IMR-90 (cell line): ENCODE measurements around the gene POM121L2. TPM values are rescaled to one million over a fixed set of nuclear protein-coding genes. Genes with fewer than 3 reads are reported as not detected.

Source experiments
- ATAC-seq: fragments of 200-7000 bp; cut with Tn5 transposase; 2 replicates; pipeline ENCODE4 v1.9.1; 2020; ENCODE audit warnings: low read depth, mild to moderate bottlenecking, moderate library complexity
- BruUV-seq: library from RNA; stranded (reverse); fragments of 400-500 nt; replicated peaks from 2 replicates; lab custom pipeline; 2021; lab: Mats Ljungman, UMichigan
- CTCF ChIA-PET: fragments of 300-600 bp; formaldehyde crosslinking; extraction: SDS; loops from one replicate; lab custom pipeline; 2021; ENCODE audit warnings: antibody characterized with exemption; lab: Yijun Ruan, JAX
- POLR2A ChIA-PET: fragments of 300-600 bp; sonication (Branson Sonifier 250); formaldehyde crosslinking; loops from one replicate; lab custom pipeline; 2022; ENCODE audit warnings: antibody characterized with exemption; ENCODE audit not compliant: unreplicated experiment; lab: Charles Lee
- DNase-seq: peaks from one replicate; pipeline ENCODE4 v3.0.0; 2013
- H2AFZ ChIP-seq: replicated peaks from 2 replicates; pipeline ENCODE3; 2013; ENCODE audit warnings: low read length, mild to moderate bottlenecking; ENCODE audit not compliant: poor library complexity
- H2AK5ac ChIP-seq: 2 replicates; pipeline ENCODE4 v1.6.1; 2013; ENCODE audit warnings: low read depth, low read length, inconsistent platforms
- H2AK9ac ChIP-seq: replicated peaks from 2 replicates; pipeline ENCODE3; 2013; ENCODE audit warnings: mild to moderate bottlenecking, low read depth, low read length, moderate library complexity; ENCODE audit not compliant: poor library complexity
- H2BK120ac ChIP-seq: 2 replicates; pipeline ENCODE4 v1.6.1; 2013; ENCODE audit warnings: low read depth, low read length, inconsistent platforms
- H2BK15ac ChIP-seq: 3 replicates; pipeline ENCODE4 v1.6.1; 2013; ENCODE audit warnings: low read depth, low read length, inconsistent platforms
- H2BK20ac ChIP-seq: 2 replicates; pipeline ENCODE4 v1.6.1; 2013; ENCODE audit warnings: low read depth, mild to moderate bottlenecking, inconsistent platforms, low read length, moderate library complexity
- H2BK5ac ChIP-seq: 2 replicates; pipeline ENCODE4 v1.6.1; 2013; ENCODE audit warnings: mild to moderate bottlenecking, low read depth, low read length, inconsistent platforms; ENCODE audit not compliant: poor library complexity, severe bottlenecking
- H3K14ac ChIP-seq: replicated peaks from 2 replicates; pipeline ENCODE4 v1.6.1; 2013; ENCODE audit warnings: low read depth, low read length, inconsistent platforms
- H3K18ac ChIP-seq: 2 replicates; pipeline ENCODE4 v1.6.1; 2013; ENCODE audit warnings: low read depth, low read length, control low read depth
- H3K23ac ChIP-seq: 2 replicates; pipeline ENCODE4 v1.6.1; 2013; ENCODE audit warnings: low read depth, low read length, inconsistent platforms
- H3K27ac ChIP-seq: 2 replicates; pipeline ENCODE4 v1.5.1; 2013; ENCODE audit warnings: mild to moderate bottlenecking, control low read depth, low read length; ENCODE audit not compliant: insufficient read depth
- H3K27me3 ChIP-seq: 2 replicates; pipeline ENCODE4 v1.6.1; 2013; ENCODE audit warnings: low read length; ENCODE audit not compliant: control insufficient read depth, insufficient read depth
- H3K36me3 ChIP-seq: 2 replicates; pipeline ENCODE4 v1.6.1; 2013; ENCODE audit warnings: low read length, mixed read lengths; ENCODE audit not compliant: control insufficient read depth, insufficient read depth
- H3K4ac ChIP-seq: 2 replicates; pipeline ENCODE4 v1.6.1; 2013; ENCODE audit warnings: low read depth, low read length, inconsistent platforms
- H3K4me1 ChIP-seq: 2 replicates; pipeline ENCODE4 v1.6.1; 2013; ENCODE audit warnings: low read length, mixed read lengths; ENCODE audit not compliant: control insufficient read depth, insufficient read depth
- H3K4me2 ChIP-seq: 2 replicates; pipeline ENCODE4 v1.6.1; 2013; ENCODE audit warnings: low read depth, mild to moderate bottlenecking, control low read depth, low read length, moderate library complexity
- H3K4me3 ChIP-seq: 2 replicates; pipeline ENCODE4 v1.5.1; 2013; ENCODE audit warnings: low read depth, mild to moderate bottlenecking, control low read depth, low read length, moderate library complexity; ENCODE audit not compliant: insufficient read depth
- H3K56ac ChIP-seq: 2 replicates; pipeline ENCODE4 v1.6.1; 2013; ENCODE audit warnings: low read length, inconsistent platforms; ENCODE audit not compliant: insufficient read depth; ENCODE audit errors: extremely low read depth
- H3K79me1 ChIP-seq, 2 experiments: 2 replicates each; pipeline ENCODE4 v1.6.1; 2013; ENCODE audit warnings: low read length in 2 of 2, inconsistent platforms in 1 of 2, low read depth in 1 of 2
- H3K9ac ChIP-seq: 2 replicates; pipeline ENCODE4 v1.6.1; 2013; ENCODE audit warnings: low read depth, low read length, control low read depth
- H3K9me1 ChIP-seq: 2 replicates; pipeline ENCODE4 v1.6.1; 2013; ENCODE audit warnings: low read length, inconsistent platforms; ENCODE audit not compliant: insufficient read depth
- H3K9me3 ChIP-seq: 2 replicates; pipeline ENCODE4 v1.6.1; 2013; ENCODE audit warnings: low read length; ENCODE audit not compliant: control insufficient read depth, insufficient read depth
- H4K20me1 ChIP-seq: 2 replicates; pipeline ENCODE4 v1.6.1; 2013; ENCODE audit warnings: low read length, inconsistent platforms; ENCODE audit not compliant: insufficient read depth
- H4K5ac ChIP-seq: 2 replicates; pipeline ENCODE4 v1.6.1; 2013; ENCODE audit warnings: mild to moderate bottlenecking, low read depth, low read length, control low read depth
- H4K8ac ChIP-seq, 2 experiments: 2 replicates each; pipeline ENCODE4 v1.6.1; 2013; ENCODE audit warnings: low read depth in 2 of 2, low read length in 2 of 2, control low read depth in 1 of 2, inconsistent platforms in 1 of 2
- H4K91ac ChIP-seq: 2 replicates; pipeline ENCODE4 v1.6.1; 2013; ENCODE audit warnings: low read depth, low read length, inconsistent platforms; ENCODE audit not compliant: insufficient read depth
- BHLHE40 ChIP-seq: fragments of 150-350 bp; IDR thresholded peaks from 2 replicates; pipeline ENCODE4 v1.6.1; 2016; ENCODE audit warnings: mild to moderate bottlenecking, low read depth, low read length
- CEBPB ChIP-seq: IDR thresholded peaks from 2 replicates; pipeline ENCODE4 v1.6.1; 2012; ENCODE audit warnings: low read depth, low read length, improper control_type of control experiment
- CHD1 ChIP-seq: IDR thresholded peaks from 2 replicates; pipeline ENCODE4 v1.6.1; 2012; ENCODE audit warnings: low read depth, low read length, improper control_type of control experiment
- CTCF ChIP-seq: conservative IDR thresholded peaks from 2 replicates; pipeline ENCODE4 v1.5.1; 2012; ENCODE audit warnings: mild to moderate bottlenecking, low read depth, low read length, improper control_type of control experiment
- ELK1 ChIP-seq: fragments of 150-350 bp; IDR thresholded peaks from 2 replicates; pipeline ENCODE4 v1.6.1; 2016; ENCODE audit warnings: low read depth, mild to moderate bottlenecking, low read length, moderate library complexity, borderline replicate concordance
- FOS ChIP-seq: fragments of 150-350 bp; IDR thresholded peaks from 2 replicates; pipeline ENCODE4 v1.6.1; 2016; ENCODE audit warnings: low read depth, low read length
- MAFK ChIP-seq: IDR thresholded peaks from 2 replicates; pipeline ENCODE4 v1.6.1; 2012; ENCODE audit warnings: low read depth, low read length, improper control_type of control experiment
- MAZ ChIP-seq: IDR thresholded peaks from 2 replicates; pipeline ENCODE4 v1.6.1; 2012; ENCODE audit warnings: low read depth, mild to moderate bottlenecking, low read length, improper control_type of control experiment, moderate library complexity, borderline replicate concordance
- MXI1 ChIP-seq: IDR thresholded peaks from 2 replicates; pipeline ENCODE4 v1.6.1; 2012; ENCODE audit warnings: low read depth, mild to moderate bottlenecking, low read length, moderate library complexity, borderline replicate concordance
- NFE2L2 ChIP-seq: fragments of 150-350 bp; IDR thresholded peaks from 2 replicates; pipeline ENCODE4 v1.6.1; 2016; ENCODE audit warnings: low read depth, mild to moderate bottlenecking, low read length
- POLR2A ChIP-seq: IDR thresholded peaks from 2 replicates; pipeline ENCODE4 v1.6.1; 2012; ENCODE audit warnings: mild to moderate bottlenecking, low read depth, low read length
- RAD21 ChIP-seq: IDR thresholded peaks from 2 replicates; pipeline ENCODE4 v1.6.1; 2012; ENCODE audit warnings: low read length, improper control_type of control experiment
- RCOR1 ChIP-seq: IDR thresholded peaks from 2 replicates; pipeline ENCODE4 v1.6.1; 2012; ENCODE audit warnings: mild to moderate bottlenecking, low read length, improper control_type of control experiment; ENCODE audit not compliant: insufficient replicate concordance
- RFX5 ChIP-seq: IDR thresholded peaks from 2 replicates; pipeline ENCODE4 v1.8.0; 2012; ENCODE audit warnings: low read depth, mild to moderate bottlenecking, low read length, moderate library complexity
- SMC3 ChIP-seq: fragments of 150-350 bp; IDR thresholded peaks from 2 replicates; pipeline ENCODE4 v1.6.1; 2016; ENCODE audit warnings: low read depth, mild to moderate bottlenecking, antibody characterized with exemption, low read length, moderate library complexity
- USF2 ChIP-seq: fragments of 150-350 bp; IDR thresholded peaks from 2 replicates; pipeline ENCODE4 v1.6.1; 2017; ENCODE audit warnings: mild to moderate bottlenecking, antibody characterized with exemption, low read length, low read depth
- WGBS, 2 experiments: methylation state at CpG; one replicate each; pipeline versions ENCODE4 v1.1.5 to v1.1.7; 2013; ENCODE audit warnings: missing lambda C conversion rate in 2 of 2; ENCODE audit not compliant: insufficient read length in 1 of 2; ENCODE audit errors: extremely low coverage in 2 of 2; 5-methylcytosine and 5-hydroxymethylcytosine counted together
- dilution Hi-C: fragments of 300-500 bp; cut with HindIII; formaldehyde crosslinking; loops from one replicate; pipeline ENCODE4 v1.14.3; 2018; ENCODE audit warnings: low sequenced_read_pairs; ENCODE audit not compliant: unreplicated experiment
- in situ Hi-C: fragments of 300-500 bp; cut with MboI; formaldehyde crosslinking; loops from 3 replicates; pipeline ENCODE4 v1.14.3; 2019; ENCODE audit warnings: low sequenced_read_pairs, inconsistent platforms, mixed read lengths
- intact Hi-C: fragments of 100-400 bp; cut with micrococcal nuclease; formaldehyde crosslinking; loops from 2 replicates; pipeline ENCODE4 v1.10.0; 2022
- polyA plus RNA-seq, 3 experiments: library from polyadenylated mRNA; depleted of rRNA; stranded (reverse); fragments of >200 nt; gene quantifications; 2 replicates each; pipeline ENCODE4 v1.2.3, GENCODE V29; 2012; ENCODE audit warnings: low replicate concordance in 1 of 3
- total RNA-seq: library from RNA; depleted of rRNA; stranded (reverse); fragments of >200 nt; gene quantifications from 2 replicates; pipeline ENCODE4 v1.2.3, GENCODE V29; 2012

The POM121L2 gene
- total and polyA plus RNA-seq, 2 of the 4 experiments (the other 2 are of a cell fraction): not detected

- BruUV-seq: no TSS peak
- H3K4me2 ChIP-seq: no peak overlapping the region
Observed at GRCh38 chr6:27281569-27281968, 30.5 kb downstream of the POM121L2 start.

More at GRCh38 chr6:27281569-27281968, 30.5 kb downstream of the POM121L2 start:
- 0 out of 2 replicates have a peak, but pooled peaks cover 3% of the 10 kb centered on the region for H4K20me1 ChIP-seq
- no peak overlapping the region for H4K5ac ChIP-seq
- H2BK5ac ChIP-seq: no peak overlapping the region
- no peak overlapping the region for H2BK15ac ChIP-seq
- H2AK5ac ChIP-seq: no peak overlapping the region
- H4K8ac ChIP-seq: no peak overlapping the region
- dilution Hi-C loops (no loop called here), intact Hi-C loops (loop anchor here (5.0 kb wide), 2 partner anchors 191 to 471 kb away; partner anchors contain the start of gene ZNF184), in situ Hi-C loops (no loop called here)
- H3K9me3 ChIP-seq: peaks cover 4% of the 10 kb centered on the region
- H2BK120ac ChIP-seq: no peak overlapping the region
- ChIA-PET CTCF (no interaction called here), POLR2A (no interaction called here)
- TF ChIP-seq CTCF: no peak
- TF ChIP-seq RAD21: no peak
- no peak for TF ChIP-seq POLR2A
- TF ChIP-seq MAFK: no peak
- TF ChIP-seq MAZ: no peak
- TF ChIP-seq RFX5: no peak
- TF ChIP-seq RCOR1: no peak
- no peak for TF ChIP-seq ELK1
- TF ChIP-seq CEBPB: no peak
- no peak for TF ChIP-seq CHD1
- TF ChIP-seq BHLHE40: no peak
- TF ChIP-seq USF2: no peak
- TF ChIP-seq NFE2L2: no peak
- TF ChIP-seq FOS: no peak
- no peak for TF ChIP-seq MXI1
- TF ChIP-seq SMC3: no peak
- H3K56ac ChIP-seq: no peak overlapping the region
- no peaks in the 10 kb centered on the region for H3K79me1 ChIP-seq
- no peak overlapping the region for H3K9ac ChIP-seq
- no peak overlapping the region for H3K4ac ChIP-seq
- H2AK9ac ChIP-seq: no peak overlapping the region
- H3K14ac ChIP-seq: no peak overlapping the region
- WGBS, 2 experiments: no CpG with 5 or more reads among the region's 1 CpG
- no peaks in the 10 kb centered on the region for H3K36me3 ChIP-seq
- no peak overlapping the region for H2BK20ac ChIP-seq
- H4K91ac ChIP-seq: no peak overlapping the region
- H3K4me3 ChIP-seq: no peak overlapping the region
- H3K9me1 ChIP-seq: no peaks in the 10 kb centered on the region; the same call in 1 of the 2 replicates
- no peak overlapping the region for H3K23ac ChIP-seq
- H3K4me1 ChIP-seq: no peaks in the 10 kb centered on the region
- peaks cover 32% of the 10 kb centered on the region for H3K27me3 ChIP-seq
- no peak overlapping the region for H2AFZ ChIP-seq
- ATAC-seq (no peak), DNase-seq (no peak)
- H3K18ac ChIP-seq: no peak overlapping the region
- H3K27ac ChIP-seq: no peak overlapping the region
